ENCODE results near the gene VANGL1.
A peak's percentile ranks its signal among the peaks of the same experiment; 100 is the strongest.

The VANGL1 gene

GRCh38 chr1:115712911-115713609 lies 71.3 kb downstream of the VANGL1 start:
- Histone ChIP-seq H3K79me2 (ENCODE audit: insufficient read depth, low read depth) (no peaks in the 10 kb centered on the region), H4K20me1 (ENCODE audit: insufficient read depth) (no peaks in the 10 kb centered on the region), H3K4me1 (ENCODE audit: low read depth, poor library complexity, severe bottlenecking) (no peaks in the 10 kb centered on the region), H3K4me3 (IDR thresholded peaks at IDR 0.05; ENCODE audit: insufficient read depth, low read depth, low read length) (no peak overlapping the region), H3K36me3 (ENCODE audit: insufficient read depth) (no peaks in the 10 kb centered on the region), H3K27me3 (ENCODE audit: insufficient read depth, low read depth) (no peaks in the 10 kb centered on the region), H3K4me2 (no peak overlapping the region), H3K27ac (no peak overlapping the region), H2AFZ (ENCODE audit: low read depth) (no peak overlapping the region), H3K9ac (no peak overlapping the region)
- TF ChIP-seq CTCF (conservative IDR thresholded peaks at IDR 0.05; ENCODE audit: low read depth, low read length), result no peak

- no peaks in the 10 kb centered on the region for H3K36me3 ChIP-seq (ENCODE audit: insufficient read depth)
- no peak overlapping the region for H2AFZ ChIP-seq (ENCODE audit: low read depth)
- H3K9ac ChIP-seq, result no peak overlapping the region
- H3K27me3 ChIP-seq (ENCODE audit: insufficient read depth, low read depth), result no peaks in the 10 kb centered on the region
- no peaks in the 10 kb centered on the region for H3K4me1 ChIP-seq (ENCODE audit: low read depth, poor library complexity, severe bottlenecking)
- H3K79me2 ChIP-seq (ENCODE audit: insufficient read depth, low read depth), result no peaks in the 10 kb centered on the region
- no peak overlapping the region for H3K4me2 ChIP-seq
- no peak overlapping the region for H3K27ac ChIP-seq
- no peak for TF ChIP-seq CTCF (conservative IDR thresholded peaks at IDR 0.05; ENCODE audit: low read depth, low read length)
- no peak overlapping the region for H3K4me3 ChIP-seq (IDR thresholded peaks at IDR 0.05; ENCODE audit: insufficient read depth, low read depth, low read length)
- H4K20me1 ChIP-seq (ENCODE audit: insufficient read depth), result no peaks in the 10 kb centered on the region
These were observed 72.1 kb downstream of the VANGL1 start for GRCh38 chr1:115713906-115714305.

GRCh38 chr1:115714572-115715141 lies 72.9 kb downstream of the VANGL1 start:
- Histone ChIP-seq H3K27ac (no peak overlapping the region), H3K27me3 (ENCODE audit: insufficient read depth, low read depth) (no peaks in the 10 kb centered on the region), H3K79me2 (ENCODE audit: insufficient read depth, low read depth) (no peaks in the 10 kb centered on the region), H4K20me1 (ENCODE audit: insufficient read depth) (no peaks in the 10 kb centered on the region), H3K36me3 (ENCODE audit: insufficient read depth) (no peaks in the 10 kb centered on the region), H3K4me1 (ENCODE audit: low read depth, poor library complexity, severe bottlenecking) (no peaks in the 10 kb centered on the region), H3K4me3 (IDR thresholded peaks at IDR 0.05; ENCODE audit: insufficient read depth, low read depth, low read length) (no peak overlapping the region), H3K9ac (no peak overlapping the region), H2AFZ (ENCODE audit: low read depth) (no peak overlapping the region), H3K4me2 (no peak overlapping the region)
- no peak for TF ChIP-seq CTCF (conservative IDR thresholded peaks at IDR 0.05; ENCODE audit: low read depth, low read length)

GRCh38 chr1:115717541-115717940 lies 75.8 kb downstream of the VANGL1 start:
- H3K4me3 ChIP-seq (IDR thresholded peaks at IDR 0.05; ENCODE audit: insufficient read depth, low read depth, low read length), result no peak overlapping the region
- H3K4me1 ChIP-seq (ENCODE audit: low read depth, poor library complexity, severe bottlenecking), result no peaks in the 10 kb centered on the region
- TF ChIP-seq CTCF (conservative IDR thresholded peaks at IDR 0.05; ENCODE audit: low read depth, low read length), result peak; percentile 37
- no peak overlapping the region for H3K4me2 ChIP-seq
- H4K20me1 ChIP-seq (ENCODE audit: insufficient read depth), result no peaks in the 10 kb centered on the region
- no peak overlapping the region for H3K27ac ChIP-seq
- H3K79me2 ChIP-seq (ENCODE audit: insufficient read depth, low read depth), result no peaks in the 10 kb centered on the region
- H3K36me3 ChIP-seq (ENCODE audit: insufficient read depth), result no peaks in the 10 kb centered on the region
- H2AFZ ChIP-seq (ENCODE audit: low read depth), result no peak overlapping the region
- H3K9ac ChIP-seq, result no peak overlapping the region
- no peaks in the 10 kb centered on the region for H3K27me3 ChIP-seq (ENCODE audit: insufficient read depth, low read depth)
